Stimulated activated CD4-positive, alpha-beta T cell treated with anti-CD3 and anti-CD28 coated beads, Interleukin-1b, Interleukin-23, amount 100 ng/mL, for 24 hours (primary cell): ENCODE results near the gene ZNF175.

Experiments used
- DNase-seq, 4 experiments: peaks; one replicate each; pipeline ENCODE4 v3.0.0-alpha.2; 2020; ENCODE audit warnings: low read depth in 4 of 4, low spot score in 1 of 4

ZNF175 gene

GRCh38 chr19:51549533-51550324 lies 21.4 kb upstream of the ZNF175 start:
- DNase-seq, result no peak

- DNase-seq, result no peak
Observed at GRCh38 chr19:51550848-51551672, 20.0 kb upstream of the ZNF175 start.

- no peak for DNase-seq
Observed at GRCh38 chr19:51551673-51552432, 19.2 kb upstream of the ZNF175 start.

GRCh38 chr19:51552608-51552995 lies 18.5 kb upstream of the ZNF175 start:
- DNase-seq, result no peak

GRCh38 chr19:51552996-51553725 lies 17.9 kb upstream of the ZNF175 start:
- DNase-seq, result peak in 3 of 4 experiments; percentile 7 to 37 (median 20)

- no peak for DNase-seq
Observed at GRCh38 chr19:51559240-51559639, 11.8 kb upstream of the ZNF175 start.

GRCh38 chr19:51560339-51560738 lies 10.7 kb upstream of the ZNF175 start:
- no peak for DNase-seq

- no peak for DNase-seq
Observed at GRCh38 chr19:51564791-51565190, 6.3 kb upstream of the ZNF175 start.

GRCh38 chr19:51565583-51565982 lies 5.5 kb upstream of the ZNF175 start:
- DNase-seq, result no peak

- no peak for DNase-seq
Observed at GRCh38 chr19:51566489-51567100, 4.5 kb upstream of the ZNF175 start.

GRCh38 chr19:51567583-51567982 lies 3.5 kb upstream of the ZNF175 start:
- DNase-seq, result no peak

GRCh38 chr19:51568456-51568855 lies 2.6 kb upstream of the ZNF175 start:
- DNase-seq, result no peak

- DNase-seq, result no peak
Observed at GRCh38 chr19:51571599-51571998, 516 bp downstream of the ZNF175 start.

GRCh38 chr19:51572410-51572809 lies 1.3 kb downstream of the ZNF175 start:
- DNase-seq, result no peak

GRCh38 chr19:51572908-51573307 lies 1.8 kb downstream of the ZNF175 start:
- DNase-seq, result no peak

- DNase-seq, result no peak
Observed at GRCh38 chr19:51573331-51573730, 2.2 kb downstream of the ZNF175 start.

- DNase-seq, result no peak
Observed at GRCh38 chr19:51576850-51577249, 5.8 kb downstream of the ZNF175 start.

GRCh38 chr19:51586103-51586728 lies 15.1 kb downstream of the ZNF175 start:
- no peak for DNase-seq

- no peak for DNase-seq
Observed at GRCh38 chr19:51586799-51587198, 15.7 kb downstream of the ZNF175 start.
